ENCODE data around the gene TMEM51.

TMEM51 gene

GRCh38 chr1:15192916-15193550 lies 39.5 kb downstream of the TMEM51 start:
- peaks cover 29% of the 10 kb centered on the region for H3K4me1 ChIP-seq (ENCODE audit: control insufficient read depth, low read depth, low read length)
- H3K27me3 ChIP-seq (ENCODE audit: control insufficient read depth, insufficient read depth, low read length): no peaks in the 10 kb centered on the region
- no peak overlapping the region for H3K4me3 ChIP-seq (ENCODE audit: low read length)
- H3K9me3 ChIP-seq (ENCODE audit: control insufficient read depth, low read depth, low read length): no peaks in the 10 kb centered on the region
- no peak overlapping the region for H3K27ac ChIP-seq (ENCODE audit: low read length)
- no peak overlapping the region for H3K9ac ChIP-seq (ENCODE audit: low read length)
- no peaks in the 10 kb centered on the region for H3K36me3 ChIP-seq (ENCODE audit: control insufficient read depth, low read depth, low read length)

- no peaks in the 10 kb centered on the region for H3K36me3 ChIP-seq (ENCODE audit: control insufficient read depth, low read depth, low read length)
- H3K27ac ChIP-seq (ENCODE audit: low read length): no peak overlapping the region
Measured at GRCh38 chr1:15195420-15196052, 42.0 kb downstream of the TMEM51 start.

DNA sequence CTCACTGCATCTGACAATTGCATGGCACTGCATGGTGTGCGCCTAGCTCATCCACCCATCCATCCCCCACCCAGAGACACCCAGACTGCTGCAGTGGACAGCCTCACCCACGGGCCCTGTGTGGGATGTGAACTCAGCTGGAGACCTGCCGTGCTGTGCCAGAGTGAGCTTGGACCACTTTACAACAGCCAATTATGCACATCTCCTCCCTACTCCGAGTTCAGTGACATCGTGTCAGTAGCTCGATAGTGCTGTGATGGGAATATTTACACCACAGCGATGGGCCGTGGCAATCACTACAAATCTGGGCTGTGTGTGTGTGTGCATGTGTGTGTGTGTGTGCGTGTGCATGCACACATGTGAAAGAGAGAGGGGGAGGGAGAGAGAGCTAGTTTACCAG lies 42.5 kb downstream of the TMEM51 start:
- Histone ChIP-seq H3K4me1 (ENCODE audit: control insufficient read depth, low read depth, low read length) (peaks cover 23% of the 10 kb centered on the region), H3K9me3 (ENCODE audit: control insufficient read depth, low read depth, low read length) (no peaks in the 10 kb centered on the region), H3K27me3 (ENCODE audit: control insufficient read depth, insufficient read depth, low read length) (no peaks in the 10 kb centered on the region), H3K36me3 (ENCODE audit: control insufficient read depth, low read depth, low read length) (no peaks in the 10 kb centered on the region), H3K9ac (ENCODE audit: low read length) (no peak overlapping the region), H3K4me3 (ENCODE audit: low read length) (no peak overlapping the region), H3K27ac (ENCODE audit: low read length) (no peak overlapping the region)

More at GRCh38 chr1:15195420-15196052, 42.0 kb downstream of the TMEM51 start:
- Histone ChIP-seq H3K4me3 (ENCODE audit: low read length) (no peak overlapping the region), H3K4me1 (ENCODE audit: control insufficient read depth, low read depth, low read length) (peaks cover 18% of the 10 kb centered on the region), H3K9ac (ENCODE audit: low read length) (no peak overlapping the region), H3K9me3 (ENCODE audit: control insufficient read depth, low read depth, low read length) (no peaks in the 10 kb centered on the region), H3K27me3 (ENCODE audit: control insufficient read depth, insufficient read depth, low read length) (no peaks in the 10 kb centered on the region)

DNA sequence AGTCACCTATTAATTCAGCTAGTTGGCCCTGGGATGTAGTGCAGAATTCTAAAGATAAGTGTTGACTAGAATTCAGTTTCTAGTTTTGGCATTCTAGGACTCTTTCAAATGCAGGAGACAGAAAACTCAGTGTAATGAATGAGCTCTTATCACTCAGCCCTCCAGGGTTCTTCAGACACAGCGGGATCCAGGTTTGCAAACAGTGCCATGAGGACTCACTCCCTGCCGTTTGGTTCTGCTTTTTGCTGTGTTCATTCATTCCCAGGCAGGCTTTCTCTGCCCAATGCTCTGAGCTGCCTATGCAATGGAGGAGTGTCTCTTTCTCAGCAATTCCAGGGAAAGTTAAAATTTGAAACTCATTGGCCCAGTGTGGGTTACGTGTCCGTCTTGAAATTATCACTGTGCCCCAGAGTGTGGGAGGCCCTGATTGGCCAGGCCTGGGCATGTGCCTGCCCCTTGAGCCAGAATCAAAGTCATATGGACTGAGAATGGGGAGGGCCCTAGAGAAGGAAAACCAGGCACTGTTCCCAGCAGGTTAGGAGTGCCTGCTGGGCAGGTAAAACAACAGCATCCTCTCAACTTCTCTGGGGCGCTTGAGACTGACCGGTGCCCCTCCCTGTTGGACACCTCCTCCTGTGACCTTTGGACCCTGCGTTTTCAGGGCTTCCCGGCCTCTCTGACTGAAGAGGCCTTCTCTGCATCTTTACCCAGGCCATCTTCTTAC lies 43.4 kb downstream of the TMEM51 start:
- Histone ChIP-seq H3K27me3 (ENCODE audit: control insufficient read depth, insufficient read depth, low read length) (no peaks in the 10 kb centered on the region), H3K36me3 (ENCODE audit: control insufficient read depth, low read depth, low read length) (no peaks in the 10 kb centered on the region), H3K4me3 (ENCODE audit: low read length) (peak overlapping the region; percentile 18), H3K9me3 (ENCODE audit: control insufficient read depth, low read depth, low read length) (no peaks in the 10 kb centered on the region), H3K27ac (ENCODE audit: low read length) (no peak overlapping the region), H3K4me1 (ENCODE audit: control insufficient read depth, low read depth, low read length) (peaks cover 26% of the 10 kb centered on the region), H3K9ac (ENCODE audit: low read length) (no peak overlapping the region)

GRCh38 chr1:15197591-15198447 lies 44.3 kb downstream of the TMEM51 start:
- peaks cover 28% of the 10 kb centered on the region for H3K4me1 ChIP-seq (ENCODE audit: control insufficient read depth, low read depth, low read length)
- no peaks in the 10 kb centered on the region for H3K9me3 ChIP-seq (ENCODE audit: control insufficient read depth, low read depth, low read length)
- H3K27ac ChIP-seq (ENCODE audit: low read length): no peak overlapping the region
- no peak overlapping the region for H3K4me3 ChIP-seq (ENCODE audit: low read length)
- no peaks in the 10 kb centered on the region for H3K36me3 ChIP-seq (ENCODE audit: control insufficient read depth, low read depth, low read length)
- H3K9ac ChIP-seq (ENCODE audit: low read length): no peak overlapping the region
- H3K27me3 ChIP-seq (ENCODE audit: control insufficient read depth, insufficient read depth, low read length): no peaks in the 10 kb centered on the region

- Histone ChIP-seq H3K4me3 (ENCODE audit: low read length) (no peak overlapping the region), H3K4me1 (ENCODE audit: control insufficient read depth, low read depth, low read length) (peaks cover 28% of the 10 kb centered on the region), H3K36me3 (ENCODE audit: control insufficient read depth, low read depth, low read length) (no peaks in the 10 kb centered on the region)
Measured at GRCh38 chr1:15198684-15199083, 45.1 kb downstream of the TMEM51 start.

DNA sequence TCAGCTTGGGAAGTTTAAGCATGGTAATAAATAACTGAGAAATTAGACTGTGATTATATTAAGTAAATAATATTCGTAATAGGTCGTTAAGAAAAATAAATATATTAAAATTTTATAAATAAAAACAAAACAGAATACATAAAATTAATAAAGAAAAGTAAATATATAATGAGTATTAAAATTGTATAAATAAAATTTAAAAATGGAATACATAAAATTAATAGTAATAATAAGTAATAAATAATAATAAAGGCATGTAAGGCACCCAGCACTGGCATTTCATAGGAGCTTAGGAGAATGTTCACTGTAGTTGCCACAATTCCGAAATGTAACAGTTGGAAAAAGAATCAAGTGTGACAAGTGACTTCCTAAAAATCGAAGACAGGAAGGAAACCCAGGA lies 47.7 kb downstream of the TMEM51 start:
- Histone ChIP-seq H3K4me3 (ENCODE audit: low read length) (no peak overlapping the region), H3K36me3 (ENCODE audit: control insufficient read depth, low read depth, low read length) (no peaks in the 10 kb centered on the region), H3K27me3 (ENCODE audit: control insufficient read depth, insufficient read depth, low read length) (no peaks in the 10 kb centered on the region), H3K27ac (ENCODE audit: low read length) (no peak overlapping the region), H3K9me3 (ENCODE audit: control insufficient read depth, low read depth, low read length) (no peaks in the 10 kb centered on the region), H3K9ac (ENCODE audit: low read length) (no peak overlapping the region), H3K4me1 (ENCODE audit: control insufficient read depth, low read depth, low read length) (peaks cover 41% of the 10 kb centered on the region)

More at GRCh38 chr1:15198684-15199083, 45.1 kb downstream of the TMEM51 start:
- Histone ChIP-seq H3K27ac (ENCODE audit: low read length) (no peak overlapping the region), H3K9me3 (ENCODE audit: control insufficient read depth, low read depth, low read length) (no peaks in the 10 kb centered on the region), H3K27me3 (ENCODE audit: control insufficient read depth, insufficient read depth, low read length) (no peaks in the 10 kb centered on the region), H3K9ac (ENCODE audit: low read length) (no peak overlapping the region)

- Histone ChIP-seq H3K27ac (ENCODE audit: low read length) (no peak overlapping the region), H3K36me3 (ENCODE audit: control insufficient read depth, low read depth, low read length) (no peaks in the 10 kb centered on the region), H3K4me3 (ENCODE audit: low read length) (no peak overlapping the region), H3K9ac (ENCODE audit: low read length) (no peak overlapping the region), H3K4me1 (ENCODE audit: control insufficient read depth, low read depth, low read length) (peaks cover 41% of the 10 kb centered on the region), H3K9me3 (ENCODE audit: control insufficient read depth, low read depth, low read length) (no peaks in the 10 kb centered on the region), H3K27me3 (ENCODE audit: control insufficient read depth, insufficient read depth, low read length) (no peaks in the 10 kb centered on the region)
Measured at GRCh38 chr1:15201849-15202551, 48.5 kb downstream of the TMEM51 start.

GRCh38 chr1:15204931-15205330 lies 51.4 kb downstream of the TMEM51 start:
- Histone ChIP-seq H3K27me3 (ENCODE audit: control insufficient read depth, insufficient read depth, low read length) (no peaks in the 10 kb centered on the region), H3K36me3 (ENCODE audit: control insufficient read depth, low read depth, low read length) (no peaks in the 10 kb centered on the region), H3K27ac (ENCODE audit: low read length) (no peak overlapping the region), H3K4me3 (ENCODE audit: low read length) (no peak overlapping the region), H3K9ac (ENCODE audit: low read length) (no peak overlapping the region), H3K4me1 (ENCODE audit: control insufficient read depth, low read depth, low read length) (peaks cover 45% of the 10 kb centered on the region), H3K9me3 (ENCODE audit: control insufficient read depth, low read depth, low read length) (no peaks in the 10 kb centered on the region)

- H3K9ac ChIP-seq (ENCODE audit: low read length): no peak overlapping the region
- no peaks in the 10 kb centered on the region for H3K36me3 ChIP-seq (ENCODE audit: control insufficient read depth, low read depth, low read length)
- peak overlapping the region; percentile 32 for H3K4me3 ChIP-seq (ENCODE audit: low read length)
- H3K27ac ChIP-seq (ENCODE audit: low read length): no peak overlapping the region
- H3K27me3 ChIP-seq (ENCODE audit: control insufficient read depth, insufficient read depth, low read length): no peaks in the 10 kb centered on the region
- H3K4me1 ChIP-seq (ENCODE audit: control insufficient read depth, low read depth, low read length): peaks cover 42% of the 10 kb centered on the region
- no peaks in the 10 kb centered on the region for H3K9me3 ChIP-seq (ENCODE audit: control insufficient read depth, low read depth, low read length)
Measured at GRCh38 chr1:15205586-15206346, 52.2 kb downstream of the TMEM51 start.

Data from iPS-18a (cell line).